GM18507 (cell line): ENCODE results near the gene RASGRP2.

ENCODE experiments used
- DNase-seq: peaks from one replicate; pipeline ENCODE4 v3.0.0; 2011; ENCODE audit warnings: low read depth; ENCODE audit not compliant: insufficient read length; ENCODE audit errors: extremely low spot score
- FAIRE-seq: peaks from 2 replicates; lab custom pipeline; 2011; peaks lifted over from hg19 to GRCh38; lab: Jason Lieb, UNC

Gene RASGRP2

GRCh38 chr11:64745189-64745520, 1.2 kb upstream of the RASGRP2 start:
- peak; percentile 42 for FAIRE-seq
- peak; percentile 43 for DNase-seq

- FAIRE-seq, result no peak
- no peak for DNase-seq
Measured at GRCh38 chr11:64744544-64745188, 724 bp upstream of the RASGRP2 start.

DNA sequence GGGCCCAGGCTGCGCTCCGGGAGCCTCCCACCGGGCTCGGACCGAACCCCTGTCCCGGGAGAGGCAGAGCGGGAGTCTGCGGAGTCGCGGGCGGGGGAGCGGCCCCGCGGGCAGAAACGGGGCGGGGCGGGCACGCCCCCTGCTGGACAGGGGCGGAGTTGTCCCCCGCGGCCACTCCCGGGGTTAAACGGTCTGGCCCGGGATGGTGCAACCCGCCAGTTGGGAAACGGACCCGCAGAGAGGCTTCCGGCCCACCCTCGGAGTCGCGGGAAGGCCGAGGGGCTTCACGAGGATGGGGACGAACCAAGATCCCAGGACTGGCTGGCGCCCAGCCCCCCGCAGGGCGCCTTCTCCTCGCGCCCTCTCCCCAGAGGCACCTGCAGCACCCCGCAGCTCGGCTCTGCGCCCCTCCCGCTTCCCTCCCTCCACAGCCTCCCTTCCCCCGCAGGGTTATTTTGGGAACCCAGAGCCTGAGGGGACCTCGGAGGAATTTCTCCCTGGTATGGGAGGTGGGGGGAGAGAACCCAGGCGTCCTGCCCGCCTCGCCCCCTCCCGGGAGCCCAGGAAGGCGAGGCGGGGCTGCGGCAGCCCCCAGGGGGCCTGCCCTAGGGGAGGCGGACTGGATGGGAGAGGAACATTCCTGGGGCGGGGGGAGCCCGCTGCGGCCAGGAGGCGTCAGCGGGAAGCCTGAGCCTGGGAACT, 902 bp downstream of the RASGRP2 start:
- DNase-seq (peak; percentile 83), FAIRE-seq (no peak)

DNA sequence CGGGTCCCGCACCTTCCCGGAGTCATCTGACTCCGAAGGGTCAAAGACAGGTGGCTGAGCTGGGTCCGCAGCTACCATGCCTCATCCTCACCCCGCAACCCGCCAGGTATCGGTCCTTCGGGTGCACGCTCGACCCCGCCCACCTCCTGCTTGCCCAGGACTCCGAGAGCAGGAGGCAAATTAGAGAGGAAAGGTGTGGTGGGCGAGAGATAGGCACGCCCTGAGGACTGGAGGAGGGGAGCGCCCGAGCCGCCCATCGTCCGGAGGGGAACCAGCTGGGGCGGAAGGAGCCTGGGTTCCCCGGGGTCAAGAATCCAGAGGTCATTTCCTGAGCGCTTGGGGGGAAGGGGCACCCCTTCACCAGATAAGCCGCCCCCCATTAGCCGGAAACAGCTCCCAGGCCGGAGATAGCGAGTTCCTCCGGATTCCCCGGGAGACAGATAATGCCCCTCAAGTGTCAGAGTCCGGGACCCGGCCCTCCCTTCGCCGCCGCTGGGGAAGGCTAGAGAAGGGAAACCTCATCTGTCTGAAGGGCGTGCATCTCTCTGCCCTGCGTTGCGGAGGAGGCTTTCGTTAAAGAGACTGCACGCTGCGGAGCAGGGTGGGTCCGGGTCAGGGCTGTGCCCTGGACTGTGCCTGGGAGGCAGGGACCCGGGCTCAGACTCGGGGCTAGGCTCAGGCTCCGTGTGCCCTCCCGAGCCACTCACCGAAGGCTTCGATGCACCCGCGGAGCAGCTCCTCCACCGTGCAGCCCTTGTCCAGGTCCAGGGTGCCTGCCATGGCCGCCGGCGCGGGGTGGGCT, 1.7 kb downstream of the RASGRP2 start:
- DNase-seq, result peak; percentile 26
- FAIRE-seq, result no peak

GRCh38 chr11:64741375-64742086, 2.4 kb downstream of the RASGRP2 start:
- FAIRE-seq (no peak), DNase-seq (no peak)

GRCh38 chr11:64739871-64740270, 4.1 kb downstream of the RASGRP2 start:
- no peak for FAIRE-seq

DNA sequence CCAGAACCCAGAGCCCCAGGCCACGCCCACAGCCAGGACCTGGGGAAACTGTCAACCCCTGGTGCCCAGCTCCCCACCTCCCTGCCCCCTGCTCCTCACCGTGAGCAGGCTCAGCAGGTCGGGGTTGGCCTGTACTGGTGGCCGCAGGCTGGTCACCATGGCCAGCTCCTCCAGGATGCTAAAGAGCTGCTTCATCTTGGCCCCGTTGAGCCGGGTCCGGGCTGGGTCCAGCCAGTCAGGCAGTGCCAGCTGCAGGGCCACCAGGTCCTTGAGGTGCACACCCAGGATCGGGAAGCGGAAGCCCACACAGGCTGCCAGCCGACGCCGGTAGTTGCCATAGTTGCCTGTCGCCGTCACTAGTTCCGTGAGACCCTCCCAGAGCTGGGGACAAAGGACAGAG, 7.3 kb downstream of the RASGRP2 start:
- FAIRE-seq (no peak), DNase-seq (no peak)

More at GRCh38 chr11:64739871-64740270, 4.1 kb downstream of the RASGRP2 start:
- no peak for DNase-seq

DNA sequence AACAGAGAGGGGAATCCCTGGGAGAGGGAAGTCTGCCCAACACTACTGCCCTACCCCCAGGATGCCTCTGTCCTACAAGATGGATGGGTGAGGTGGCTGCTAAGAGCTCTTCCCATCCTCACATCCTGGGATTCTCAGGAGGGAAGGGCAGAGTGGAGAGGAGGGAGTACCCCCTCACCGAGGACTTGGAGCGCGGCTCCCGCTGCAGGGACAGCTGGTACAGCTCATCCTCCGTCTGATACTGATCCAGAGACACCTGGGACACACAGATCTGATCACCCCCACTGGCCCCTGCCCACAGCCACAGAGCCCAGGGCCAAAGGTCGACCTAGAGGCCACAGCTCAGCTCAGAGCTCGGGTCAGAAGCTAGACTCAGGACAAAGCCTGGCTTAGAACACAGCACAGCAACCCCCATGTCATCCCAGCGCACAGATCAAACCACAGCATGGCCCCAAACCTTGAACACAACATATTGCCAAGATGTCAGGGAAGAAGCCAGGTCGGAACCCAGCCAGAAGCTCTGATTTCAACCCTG, 8.2 kb downstream of the RASGRP2 start:
- DNase-seq, result no peak
- FAIRE-seq, result no peak

DNA sequence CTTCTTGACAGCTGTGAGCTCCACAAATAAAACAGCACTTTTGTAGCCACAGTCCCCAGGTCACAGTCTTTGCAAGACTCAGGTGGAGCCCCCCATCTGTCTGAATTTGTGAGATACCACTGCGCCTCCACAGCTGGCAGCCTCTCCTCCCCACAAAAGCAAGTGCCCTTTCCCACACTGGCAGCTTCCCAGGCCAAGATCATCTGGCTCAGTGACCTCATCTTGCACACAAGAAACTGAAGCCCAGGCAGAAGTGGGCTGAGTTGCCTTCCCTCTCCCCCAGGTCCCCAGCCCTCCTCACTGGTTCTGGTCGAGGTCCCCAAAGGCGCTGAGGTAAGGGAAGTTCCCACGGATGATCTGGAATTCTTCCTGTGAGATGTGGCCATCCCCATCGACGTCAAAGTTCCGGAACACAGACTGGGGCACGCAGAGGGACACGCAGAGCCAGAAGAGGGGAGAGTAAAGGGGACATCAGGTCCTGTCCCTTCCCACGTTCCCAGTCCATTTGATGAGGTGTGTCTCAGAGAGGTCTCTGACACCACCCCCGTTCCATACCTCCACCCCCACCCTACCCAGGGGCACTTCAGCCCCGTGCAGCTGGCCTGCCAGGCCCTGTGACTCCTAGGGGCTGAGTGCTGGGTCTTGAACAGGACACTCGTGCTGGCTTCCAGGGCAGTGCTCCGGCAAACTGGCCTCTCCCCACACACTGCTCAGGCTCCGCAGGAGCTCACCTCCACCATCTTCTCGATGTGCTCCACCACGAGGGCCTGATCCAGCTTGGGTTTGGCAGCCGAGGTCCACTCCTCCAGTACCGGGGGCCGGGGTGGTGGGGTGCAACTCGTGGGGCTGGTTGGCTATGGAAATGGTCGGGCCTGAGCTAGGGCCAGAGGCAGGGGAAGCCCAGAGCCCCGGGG, 8.9 kb downstream of the RASGRP2 start:
- DNase-seq (no peak), FAIRE-seq (no peak)

DNA sequence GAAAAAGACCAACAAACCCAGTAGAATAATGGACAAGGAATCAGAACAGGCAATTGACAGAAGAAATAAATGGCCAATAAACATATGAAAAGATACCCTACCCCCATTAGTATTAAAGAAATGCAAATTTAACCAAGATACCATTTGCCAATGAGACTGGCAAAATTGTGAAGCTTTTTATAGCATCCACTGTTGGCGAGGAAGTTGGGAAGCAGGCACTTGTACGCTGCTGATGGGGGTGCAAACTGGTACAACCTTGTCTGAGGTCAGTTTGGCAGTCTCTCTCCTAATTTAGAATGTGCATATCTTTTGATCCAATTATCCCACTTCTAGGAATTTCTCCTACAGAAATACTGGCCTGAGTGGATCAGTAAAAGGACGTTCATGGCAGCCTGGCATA, 12.3 kb downstream of the RASGRP2 start:
- DNase-seq (no peak), FAIRE-seq (no peak)

- FAIRE-seq (no peak), DNase-seq (no peak)
Measured at GRCh38 chr11:64729851-64730382, 14.0 kb downstream of the RASGRP2 start.

DNA sequence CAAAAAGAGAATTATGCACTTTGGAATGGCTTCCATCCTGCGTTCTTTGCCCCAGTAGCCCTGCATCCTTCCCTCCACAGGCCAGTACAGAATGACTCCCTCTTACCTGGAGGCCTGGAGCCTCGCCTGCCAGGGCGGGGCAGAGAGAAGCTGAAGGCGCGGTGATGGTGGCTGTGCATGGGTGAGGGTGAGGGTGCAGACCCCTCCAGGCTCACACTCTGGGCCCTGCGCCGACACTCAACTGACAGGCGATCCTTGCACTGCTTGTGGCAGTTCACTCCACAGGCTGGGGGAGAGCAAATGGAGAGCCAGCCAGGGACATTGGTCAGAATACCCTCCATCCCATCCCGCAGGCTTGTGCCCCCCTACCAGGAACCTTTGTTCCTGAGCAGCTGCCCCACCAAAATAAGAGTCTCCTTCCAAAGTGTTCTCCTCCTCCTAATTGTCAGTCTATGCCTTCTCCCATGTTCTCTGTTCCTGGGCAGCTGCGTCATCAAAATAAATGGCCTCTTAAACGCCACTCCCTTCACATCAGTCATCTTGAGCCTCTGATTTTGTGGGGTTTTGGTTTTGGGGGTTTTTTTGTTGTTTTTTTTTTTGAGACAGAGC, 15.1 kb downstream of the RASGRP2 start:
- FAIRE-seq (no peak), DNase-seq (no peak)

- FAIRE-seq, result no peak
- DNase-seq, result no peak
Measured at GRCh38 chr11:64726867-64727530, 16.9 kb downstream of the RASGRP2 start.

GRCh38 chr11:64726211-64726641, 17.7 kb downstream of the RASGRP2 start:
- DNase-seq (no peak), FAIRE-seq (no peak)

DNA sequence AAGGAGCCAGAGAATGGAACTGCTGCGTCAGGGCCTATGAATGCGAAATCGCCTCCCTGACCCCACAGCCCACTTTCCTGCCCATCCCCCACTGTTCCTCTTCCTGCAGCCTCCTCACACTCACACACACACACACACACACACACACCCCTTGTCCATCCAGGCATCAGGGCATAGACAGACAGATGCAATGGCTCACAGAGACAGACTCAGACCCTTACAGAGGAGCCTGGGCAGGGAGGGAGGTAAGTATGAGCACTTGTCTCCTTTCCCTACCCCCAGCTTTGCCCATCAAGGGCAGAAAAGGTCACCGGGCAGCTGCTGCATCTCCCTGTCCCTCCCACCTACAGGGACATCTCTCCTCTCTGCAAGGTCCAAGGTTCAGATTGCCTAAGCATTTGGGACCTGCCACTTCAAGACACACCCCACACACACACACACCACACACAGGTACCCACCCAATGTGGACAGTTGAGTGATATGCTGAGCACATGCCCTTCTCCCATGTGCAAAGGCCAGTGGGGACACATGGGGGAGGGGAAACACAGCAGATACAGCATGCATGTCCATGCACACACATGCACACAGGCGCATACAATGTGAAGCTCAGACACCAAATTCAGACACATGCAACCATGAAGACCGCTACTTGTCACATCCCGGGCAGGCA, 18.9 kb downstream of the RASGRP2 start:
- DNase-seq (no peak), FAIRE-seq (no peak)

GRCh38 chr11:64723907-64724862, 19.8 kb downstream of the RASGRP2 start:
- DNase-seq, result no peak
- no peak for FAIRE-seq
